GM18861 (cell line): ENCODE results near the gene FAM89B.

Source experiments
- ATAC-seq: cut with Tn5 transposase; IDR thresholded peaks from one replicate; pipeline ENCODE4 v1.9.1; 2021; ENCODE audit not compliant: unreplicated experiment

FAM89B gene

GRCh38 chr11:65573391-65574079 is 1.2 kb downstream of the FAM89B start:
- no peak for ATAC-seq

- no peak for ATAC-seq
These were observed 1.9 kb downstream of the FAM89B start for GRCh38 chr11:65574109-65574810.

DNA sequence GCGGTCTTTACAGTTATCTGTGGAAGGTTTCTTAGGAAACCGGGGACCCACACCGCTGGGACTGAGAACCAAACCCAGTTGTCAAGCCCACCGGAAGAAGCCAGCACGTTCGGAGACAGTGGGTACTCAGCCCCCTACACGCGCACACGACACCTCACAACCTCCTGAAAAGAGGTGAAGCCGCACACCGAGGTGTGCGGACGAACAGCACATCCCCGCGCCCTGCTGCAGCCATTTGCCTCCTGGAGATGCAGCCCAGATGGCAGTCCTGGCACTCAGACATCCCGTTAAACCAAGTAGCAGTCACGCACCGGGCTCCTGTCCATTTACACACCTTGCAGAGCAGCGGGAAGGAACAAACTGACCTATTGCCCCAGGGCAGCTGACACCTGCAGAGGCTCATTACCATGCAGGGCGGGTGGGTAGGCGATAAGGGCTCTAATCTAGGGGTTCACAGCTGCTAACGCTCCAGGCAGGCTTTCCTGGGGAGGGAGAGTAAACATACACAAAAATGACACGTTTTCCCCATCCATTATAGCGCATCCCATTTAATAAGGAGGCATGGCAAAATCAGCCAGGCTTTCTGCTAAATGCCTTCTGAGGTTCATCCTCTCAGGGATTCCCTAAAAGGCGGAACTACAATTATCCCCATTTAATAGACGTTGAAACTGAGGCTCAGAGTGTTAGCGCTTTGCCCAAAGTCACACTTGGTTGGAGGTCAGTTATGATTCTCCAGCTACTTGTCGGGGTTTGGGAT is 2.7 kb downstream of the FAM89B start:
- no peak for ATAC-seq

DNA sequence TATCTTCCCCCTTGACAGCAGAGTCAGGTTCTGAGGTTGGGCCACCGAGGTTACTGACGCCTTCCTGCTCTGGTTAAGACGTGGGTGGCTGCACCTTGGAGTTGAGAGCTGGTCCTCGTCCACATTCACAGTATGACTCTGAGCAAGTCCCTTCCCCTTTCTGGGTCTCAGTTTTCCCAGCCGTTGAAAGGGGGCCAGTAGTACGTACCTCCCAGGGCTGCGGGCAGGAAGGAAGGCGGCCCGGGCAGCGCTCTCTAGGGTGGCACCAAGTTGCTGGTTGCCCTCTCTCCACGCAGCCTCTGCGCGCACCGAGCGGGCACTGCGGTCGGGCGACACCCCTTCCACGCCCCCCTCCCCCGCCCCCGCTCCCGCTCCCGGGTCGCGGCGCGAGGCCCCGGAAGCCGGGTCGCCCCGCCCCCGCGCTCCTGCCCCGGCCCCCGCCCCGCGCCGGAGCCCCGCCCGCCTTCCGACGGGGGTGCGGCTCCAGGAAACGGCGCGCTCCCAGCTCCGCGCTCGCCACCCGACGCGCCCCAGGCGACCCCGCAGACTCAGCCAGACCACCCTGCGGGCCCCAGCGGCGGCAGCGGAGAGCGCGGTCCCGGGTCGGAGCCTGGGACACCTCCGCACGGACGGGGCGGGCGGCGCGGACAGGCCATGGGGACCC is 3.4 kb downstream of the FAM89B start, which contains the start of gene EHBP1L1:
TSS of gene EHBP1L1 (plus strand) at position 486 of the 664 bp plus-strand sequence. CDS start 250 bp downstream, outside the sequence.
- ATAC-seq = no peak

DNA sequence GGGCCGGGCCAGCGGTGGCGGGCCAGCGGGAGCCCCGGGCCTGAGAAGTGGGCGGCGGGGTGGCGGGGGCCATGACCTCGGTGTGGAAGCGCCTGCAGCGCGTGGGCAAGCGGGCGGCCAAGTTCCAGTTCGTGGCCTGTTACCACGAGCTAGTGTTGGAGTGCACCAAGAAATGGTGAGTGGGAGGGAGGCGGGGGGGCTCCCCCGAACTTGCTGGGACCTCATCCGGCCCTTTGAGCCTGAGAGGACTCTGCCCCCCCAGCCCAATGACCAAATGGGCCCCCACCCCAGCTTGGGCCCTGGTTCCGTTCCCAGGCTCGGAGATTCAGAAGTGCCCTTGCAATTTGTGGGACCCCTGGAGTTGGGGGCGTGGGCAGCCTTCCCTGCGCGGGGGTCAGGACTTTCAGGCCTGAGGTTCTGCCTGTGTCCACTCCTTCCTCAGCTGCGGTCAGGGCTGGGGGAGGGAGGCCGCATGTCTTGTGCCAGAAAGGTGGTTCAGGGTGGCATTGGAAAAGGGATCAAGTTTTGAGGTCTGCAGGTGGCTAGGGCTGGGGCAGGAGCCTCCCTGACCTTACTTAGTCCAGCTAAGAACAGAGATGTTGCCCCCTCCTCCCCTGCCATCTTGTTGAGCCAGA is 4.0 kb downstream of the FAM89B start:
- ATAC-seq = no peak

DNA sequence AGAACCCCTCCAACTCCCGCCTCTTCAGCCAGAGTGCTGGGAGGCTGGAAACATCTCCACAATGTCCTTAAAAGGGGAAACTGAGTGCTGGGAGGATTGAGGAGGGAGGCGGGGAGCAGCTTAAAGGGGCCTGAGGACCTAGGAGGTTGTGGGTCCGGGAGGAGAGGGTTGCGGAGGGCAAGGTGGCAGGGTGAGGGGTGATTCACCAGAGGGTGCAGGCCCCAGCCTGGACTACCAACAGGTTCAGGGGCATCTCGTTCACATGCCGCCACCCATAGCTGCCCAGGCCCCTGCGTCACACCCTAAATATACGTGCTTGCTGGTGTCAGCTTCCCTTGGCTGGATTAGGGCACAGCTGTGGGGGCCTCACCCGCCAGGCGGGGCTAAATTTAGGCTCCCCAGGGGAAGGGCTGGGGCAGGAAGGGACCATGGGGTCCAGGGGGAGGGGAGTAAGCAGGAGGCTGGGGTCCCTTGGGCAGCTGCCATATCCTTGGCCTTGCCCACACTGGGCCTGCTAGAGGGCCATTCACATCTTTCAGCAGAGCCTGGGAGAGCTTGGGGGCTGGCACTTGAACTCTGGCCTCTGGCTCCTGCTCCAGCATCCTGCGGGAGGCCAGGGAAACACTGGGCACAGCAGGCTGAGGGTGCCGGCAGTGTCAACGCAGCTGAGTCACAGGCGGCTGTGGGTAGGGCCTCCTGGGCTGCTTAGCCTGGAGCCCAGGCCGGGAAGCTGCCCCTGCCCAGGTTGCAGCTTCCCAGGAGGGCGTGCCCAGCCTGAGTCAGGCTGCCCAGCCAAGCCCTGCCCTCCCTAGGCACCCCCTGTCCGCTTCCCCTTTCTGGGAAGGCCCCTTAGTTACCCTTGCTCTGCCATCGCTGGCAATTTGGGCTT is 4.8 kb downstream of the FAM89B start:
- ATAC-seq = no peak

DNA sequence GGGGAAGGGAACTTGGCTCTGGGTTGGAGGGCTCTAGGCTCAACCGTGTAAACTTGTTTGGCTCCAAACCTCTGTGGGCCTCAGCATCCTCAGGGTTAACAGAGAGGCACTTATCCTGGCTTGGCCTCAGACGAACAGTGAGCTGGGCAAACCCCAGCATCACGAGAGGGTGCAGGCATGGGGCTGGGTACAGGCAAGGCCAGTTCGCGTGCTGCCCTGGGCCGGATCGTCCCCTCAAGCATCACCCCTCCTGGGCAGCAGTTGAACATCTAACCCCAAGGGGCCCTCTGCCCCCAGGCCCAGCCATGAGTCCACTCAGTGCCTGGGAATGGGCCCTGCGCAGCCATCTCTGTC is 5.4 kb downstream of the FAM89B start:
- ATAC-seq = no peak

DNA sequence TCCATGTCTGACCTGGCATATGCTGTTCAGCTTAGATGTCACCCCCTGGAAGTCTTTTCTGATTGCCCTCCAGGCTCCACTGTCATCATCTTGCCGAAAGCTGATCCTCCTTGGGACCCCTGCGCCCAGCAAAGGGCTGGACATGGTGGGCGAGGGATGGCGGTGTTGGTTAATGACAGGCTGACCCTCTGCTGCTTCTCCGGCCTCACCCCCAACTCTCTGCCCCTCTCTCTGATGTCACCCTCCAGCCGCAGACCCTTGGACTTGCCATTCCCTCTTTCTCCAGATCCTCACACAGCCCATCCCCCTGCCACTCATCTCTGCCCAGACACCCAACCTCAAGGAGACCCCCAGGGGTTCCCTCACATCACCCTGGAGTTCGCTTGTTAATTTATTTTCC is 5.8 kb downstream of the FAM89B start:
- no peak for ATAC-seq

DNA sequence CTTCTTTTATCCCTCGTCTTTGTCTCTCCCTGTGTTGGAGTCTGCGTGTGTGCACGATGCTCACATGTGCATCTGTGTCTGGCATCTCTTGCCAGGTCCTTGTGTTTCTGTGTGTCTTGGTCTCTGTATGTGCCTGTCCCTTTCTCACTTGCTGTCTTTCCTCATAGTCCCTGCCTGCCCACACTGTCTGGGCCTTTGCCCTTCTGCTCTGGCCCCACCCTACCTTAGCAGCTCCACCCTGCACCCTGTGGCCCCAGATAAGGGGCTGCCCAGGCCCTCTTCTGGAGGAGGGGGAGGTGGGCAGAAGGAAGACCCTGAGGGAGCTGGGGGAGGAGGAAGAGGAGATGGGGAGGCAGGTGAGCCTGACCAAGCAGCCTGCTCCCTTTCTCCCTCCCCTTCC is 6.3 kb downstream of the FAM89B start:
- no peak for ATAC-seq

DNA sequence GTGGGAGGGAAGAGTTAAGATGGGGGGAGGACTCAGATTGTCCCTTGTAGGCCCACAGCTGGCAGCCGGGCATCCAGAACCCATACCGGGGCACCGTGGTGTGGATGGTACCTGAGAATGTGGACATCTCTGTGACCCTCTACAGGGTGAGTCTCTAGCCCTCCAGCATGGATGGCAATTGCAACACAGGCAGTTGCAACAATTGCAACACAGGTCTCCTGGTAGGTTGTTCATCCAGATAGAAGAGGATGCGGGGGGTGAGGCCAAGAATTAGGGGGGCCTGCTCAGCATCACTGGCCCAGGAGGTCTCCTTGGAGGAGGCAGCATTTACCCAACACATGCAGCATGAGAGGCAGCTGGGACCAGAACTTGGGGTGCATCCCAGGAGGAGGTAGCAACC is 7.0 kb downstream of the FAM89B start:
- no peak for ATAC-seq

- ATAC-seq = no peak
These were observed 7.8 kb downstream of the FAM89B start for GRCh38 chr11:65580031-65580692.

DNA sequence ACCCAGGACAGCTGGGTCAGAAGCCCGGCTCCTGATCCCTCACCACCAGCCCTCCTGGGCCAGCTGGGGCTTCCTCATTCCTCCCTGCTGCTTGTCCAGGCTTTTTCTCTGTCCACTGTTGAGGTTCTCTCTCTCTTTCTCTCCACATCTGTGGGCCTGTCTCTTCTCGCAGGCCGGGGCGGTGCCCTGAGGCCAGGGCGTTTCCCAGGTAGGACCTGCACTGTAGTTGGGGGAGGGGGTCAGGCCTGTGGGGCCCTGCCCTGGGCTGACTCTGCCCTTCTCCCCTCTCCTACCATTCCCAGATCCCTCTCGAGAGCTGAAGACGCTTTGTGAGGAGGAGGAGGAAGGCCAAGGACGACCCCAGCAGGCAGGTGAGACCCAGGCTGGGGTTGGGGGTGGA is 8.4 kb downstream of the FAM89B start:
- ATAC-seq = no peak

GRCh38 chr11:65581928-65582327 is 9.6 kb downstream of the FAM89B start:
- no peak for ATAC-seq

DNA sequence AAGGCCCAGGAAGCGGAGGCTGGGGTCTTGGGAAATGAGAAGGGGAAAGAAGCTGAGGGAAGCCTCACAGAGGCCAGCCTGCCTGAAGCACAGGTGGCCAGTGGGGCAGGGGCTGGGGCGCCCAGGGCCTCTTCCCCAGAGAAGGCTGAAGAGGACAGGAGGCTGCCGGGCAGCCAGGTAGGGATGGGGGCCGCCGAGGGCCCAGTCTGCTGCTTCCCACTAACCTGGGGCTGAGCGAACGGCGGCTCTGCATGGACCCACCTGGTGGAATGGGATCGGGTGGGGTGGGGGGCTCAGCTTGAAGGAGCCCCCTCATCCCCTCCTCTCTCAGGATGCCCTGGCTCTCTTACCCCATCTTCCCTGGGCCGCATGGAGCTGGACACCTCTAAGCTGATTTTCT is 11.3 kb downstream of the FAM89B start:
- ATAC-seq = no peak

DNA sequence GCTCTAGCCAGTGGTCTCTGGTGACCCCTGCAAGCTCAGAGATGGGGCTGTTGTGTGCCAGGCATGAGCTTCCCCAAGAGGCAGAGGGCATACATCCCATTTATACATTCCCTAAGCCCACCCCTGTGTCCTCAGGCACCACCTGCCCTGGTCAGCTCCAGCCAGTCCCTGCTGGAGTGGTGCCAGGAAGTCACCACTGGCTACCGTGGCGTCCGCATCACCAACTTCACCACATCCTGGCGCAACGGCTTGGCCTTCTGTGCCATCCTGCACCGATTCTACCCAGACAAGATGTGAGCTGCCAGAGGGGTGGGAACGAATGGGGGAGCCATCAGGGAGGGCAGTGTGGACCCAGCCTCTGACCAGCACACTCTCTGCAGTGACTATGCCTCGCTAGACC is 11.8 kb downstream of the FAM89B start:
- no peak for ATAC-seq

- no peak for ATAC-seq
These were observed 12.4 kb downstream of the FAM89B start for GRCh38 chr11:65584723-65585171.

- ATAC-seq = no peak
These were observed 13.3 kb downstream of the FAM89B start for GRCh38 chr11:65585396-65586246.

- ATAC-seq = no peak
These were observed 13.9 kb downstream of the FAM89B start for GRCh38 chr11:65586247-65586630.

- ATAC-seq = no peak
These were observed 14.3 kb downstream of the FAM89B start for GRCh38 chr11:65586676-65587075.
